Esophagus muscularis mucosa (tissue), 4 donors: Measurements from ENCODE around the gene DGLUCY.

ENCODE experiments used
- EP300 ChIP-seq: sonication (generic); formaldehyde crosslinking; IDR thresholded peaks from one replicate; pipeline ENCODE4 v1.6.1; 2017; ENCODE audit warnings: antibody characterized with exemption
- POLR2A ChIP-seq: fragments of 450-650 bp; IDR thresholded peaks from one replicate; pipeline ENCODE4 v1.6.1; 2017; ENCODE audit warnings: antibody characterized with exemption, moderate library complexity, mild to moderate bottlenecking, low read depth
- POLR2AphosphoS5 ChIP-seq, 2 donors: sonication (generic); formaldehyde crosslinking; IDR thresholded peaks; one replicate each; pipeline ENCODE4 v1.6.1; 2017; ENCODE audit warnings: antibody characterized with exemption in 2 of 2
- TF ChIP-seq, protein P1 (sequence below), 3 experiments: fragments of 200-600 bp in 2 of 3; fragments of 450-650 bp in 1 of 3; sonication (generic) in 2 of 3; IDR thresholded peaks; one replicate each; pipeline ENCODE4 v1.5.1; 2017 to 2019; ENCODE audit warnings: antibody characterized with exemption in 3 of 3, mild to moderate bottlenecking in 2 of 3, moderate library complexity in 1 of 3

DNA sequence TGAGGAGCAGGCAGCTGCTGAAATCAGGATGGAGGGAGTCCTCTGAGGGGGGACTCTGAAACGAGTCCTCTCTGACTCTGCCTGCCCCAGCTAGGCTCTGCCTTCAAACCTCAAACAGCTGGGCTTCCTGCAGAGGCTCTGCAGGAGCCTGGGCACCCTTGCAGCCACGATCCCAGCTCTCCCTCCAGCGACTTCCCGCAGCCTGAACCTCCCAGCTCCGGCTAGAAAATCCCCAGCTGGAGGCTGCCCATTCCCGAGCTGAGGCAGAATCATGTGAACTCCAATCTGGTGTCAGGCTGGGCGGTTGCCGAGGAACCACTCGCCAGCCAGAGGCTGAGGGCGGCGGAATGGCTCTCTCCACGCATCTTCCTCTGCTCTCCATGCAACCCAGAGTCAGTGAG lies 130.6 kb downstream of the DGLUCY start, which contains the start of gene GPR68:
- TF ChIP-seq POLR2AphosphoS5 (IDR thresholded peaks at IDR 0.05): peak in 1 of 2 donors; percentile 45
- TF ChIP-seq, protein P1, sequence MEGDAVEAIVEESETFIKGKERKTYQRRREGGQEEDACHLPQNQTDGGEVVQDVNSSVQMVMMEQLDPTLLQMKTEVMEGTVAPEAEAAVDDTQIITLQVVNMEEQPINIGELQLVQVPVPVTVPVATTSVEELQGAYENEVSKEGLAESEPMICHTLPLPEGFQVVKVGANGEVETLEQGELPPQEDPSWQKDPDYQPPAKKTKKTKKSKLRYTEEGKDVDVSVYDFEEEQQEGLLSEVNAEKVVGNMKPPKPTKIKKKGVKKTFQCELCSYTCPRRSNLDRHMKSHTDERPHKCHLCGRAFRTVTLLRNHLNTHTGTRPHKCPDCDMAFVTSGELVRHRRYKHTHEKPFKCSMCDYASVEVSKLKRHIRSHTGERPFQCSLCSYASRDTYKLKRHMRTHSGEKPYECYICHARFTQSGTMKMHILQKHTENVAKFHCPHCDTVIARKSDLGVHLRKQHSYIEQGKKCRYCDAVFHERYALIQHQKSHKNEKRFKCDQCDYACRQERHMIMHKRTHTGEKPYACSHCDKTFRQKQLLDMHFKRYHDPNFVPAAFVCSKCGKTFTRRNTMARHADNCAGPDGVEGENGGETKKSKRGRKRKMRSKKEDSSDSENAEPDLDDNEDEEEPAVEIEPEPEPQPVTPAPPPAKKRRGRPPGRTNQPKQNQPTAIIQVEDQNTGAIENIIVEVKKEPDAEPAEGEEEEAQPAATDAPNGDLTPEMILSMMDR (IDR thresholded peaks at IDR 0.05): no peak
- no peak for TF ChIP-seq POLR2A
- TF ChIP-seq EP300: no peak
